Gastroesophageal sphincter (tissue), 4 donors: Measurements from ENCODE around the gene OR6P1. TPM values are rescaled to one million over a fixed set of nuclear protein-coding genes. Genes with fewer than 3 reads are reported as not detected.

Experiments
- ATAC-seq: fragments of 150-250 bp; one replicate; pipeline ENCODE4 v1.9.1; 2016; ENCODE audit warnings: mild to moderate bottlenecking, moderate library complexity
- H3K27ac ChIP-seq, 4 donors: fragments of 200-600 bp; sonication (generic) in 3 of 4; 1 replicate in 3 of 4; 2 replicates in 1 of 4; pipeline ENCODE4 v1.5.1; 2016 to 2019
- H3K27me3 ChIP-seq: fragments of 200-600 bp; sonication (generic); one replicate; pipeline ENCODE4 v1.5.1; 2019
- H3K36me3 ChIP-seq, 2 donors: fragments of 200-600 bp; sonication (generic); one replicate each; pipeline ENCODE4 v1.5.1; 2019; ENCODE audit warnings: control low read depth in 1 of 2
- H3K4me1 ChIP-seq, 3 donors: fragments of 200-600 bp; sonication (generic); 1 replicate in 2 of 3; 2 replicates in 1 of 3; pipeline ENCODE4 v1.5.1; 2016 to 2019; ENCODE audit warnings: control low read depth in 2 of 3
- H3K4me3 ChIP-seq, 2 donors: fragments of 200-600 bp; sonication (generic); one replicate each; pipeline ENCODE4 v1.5.1; 2019; ENCODE audit warnings: mild to moderate bottlenecking in 1 of 2, moderate library complexity in 1 of 2
- H3K9me3 ChIP-seq, 3 donors: fragments of 200-600 bp; sonication (generic); one replicate each; pipeline ENCODE4 v1.5.1; 2017 to 2019; ENCODE audit warnings: control low read depth in 2 of 3
- CTCF ChIP-seq, 4 experiments: fragments of 200-600 bp in 2 of 4; fragments of 450-650 bp in 2 of 4; sonication (generic) in 1 of 4; IDR thresholded peaks; one replicate each; pipeline ENCODE4 v1.5.1; 2017 to 2019; ENCODE audit warnings: antibody characterized with exemption in 4 of 4, mild to moderate bottlenecking in 2 of 4, moderate library complexity in 2 of 4
- EP300 ChIP-seq: sonication (generic); formaldehyde crosslinking; IDR thresholded peaks from one replicate; pipeline ENCODE4 v1.6.1; 2017; ENCODE audit warnings: antibody characterized with exemption, mild to moderate bottlenecking
- POLR2A ChIP-seq, 2 donors: fragments of 450-650 bp; IDR thresholded peaks; one replicate each; pipeline ENCODE4 v1.6.1; 2017; ENCODE audit warnings: antibody characterized with exemption in 2 of 2, mild to moderate bottlenecking in 2 of 2, moderate library complexity in 1 of 2
- POLR2AphosphoS5 ChIP-seq: sonication (generic); formaldehyde crosslinking; IDR thresholded peaks from one replicate; pipeline ENCODE4 v1.6.1; 2017; ENCODE audit warnings: antibody characterized with exemption
- WGBS, 2 donors: methylation state at CpG; one replicate each; pipeline ENCODE4 v1.1.5; 2018; ENCODE audit warnings: low coverage in 1 of 2; 5-methylcytosine and 5-hydroxymethylcytosine counted together
- total RNA-seq, 4 donors: library from RNA; depleted of rRNA; stranded (reverse); fragments of >200 nt; gene quantifications; one replicate each; pipeline ENCODE4 v1.1.0, GENCODE V29; 2016

The OR6P1 gene
- total RNA-seq, 4 donors from 2014 or later, result not detected

DNA sequence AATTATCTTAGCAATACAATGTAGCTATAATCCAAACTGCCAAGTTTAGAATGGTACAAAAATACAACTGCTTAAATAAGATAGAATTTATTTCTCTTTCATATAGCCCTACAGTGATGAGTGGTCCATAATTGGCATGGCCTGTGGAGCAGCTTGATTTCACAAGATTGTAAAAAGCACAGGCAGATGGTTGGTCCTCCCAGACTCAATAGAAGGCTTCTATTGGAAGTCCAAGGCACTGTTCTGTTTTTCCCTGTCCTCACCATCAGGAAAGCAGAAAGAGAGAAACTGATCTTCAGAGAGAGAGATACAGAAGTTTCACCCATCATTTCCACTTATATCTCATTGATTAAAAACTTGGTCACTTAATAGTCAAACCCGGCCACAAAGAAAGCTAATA, 1.8 kb upstream of the OR6P1 start:
- H3K27me3 ChIP-seq, result no peaks in the 10 kb centered on the region
- WGBS, 2 donors, result 86 to 100% methylated on average over 1 of the region's 1 CpG
- no peak overlapping the region for H3K27ac ChIP-seq
- no peak overlapping the region for H3K4me3 ChIP-seq
- H3K36me3 ChIP-seq, result no peaks in the 10 kb centered on the region
- TF ChIP-seq EP300, result no peak
- TF ChIP-seq POLR2A (IDR thresholded peaks at IDR 0.05), result no peak
- no peak for TF ChIP-seq CTCF (IDR thresholded peaks at IDR 0.05)
- no peak for TF ChIP-seq POLR2AphosphoS5
- no peaks in the 10 kb centered on the region for H3K9me3 ChIP-seq
- no peaks in the 10 kb centered on the region for H3K4me1 ChIP-seq
- no peak for ATAC-seq

DNA sequence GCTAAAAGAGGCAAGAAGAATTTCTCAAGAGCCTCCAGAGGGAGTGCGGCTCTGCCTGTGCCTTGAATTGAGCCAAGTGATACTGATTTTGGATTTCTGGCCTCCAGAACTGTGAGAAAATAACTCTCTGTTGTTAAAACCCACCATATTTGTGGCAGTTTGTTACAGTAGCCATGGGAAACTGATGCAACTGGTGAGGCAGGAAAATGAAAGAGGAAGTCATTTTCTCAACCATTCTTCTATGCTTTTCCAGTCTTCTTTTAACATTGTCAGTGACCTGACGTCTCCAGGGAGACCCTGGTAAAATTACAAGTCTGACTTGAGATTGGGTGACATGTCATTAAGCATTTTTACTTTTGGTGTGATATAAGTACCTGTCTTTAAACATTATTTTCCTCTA, 5.8 kb downstream of the OR6P1 start:
- ATAC-seq, result no peak
- Histone ChIP-seq H3K27ac (no peak overlapping the region), H3K36me3 (no peaks in the 10 kb centered on the region), H3K9me3 (no peaks in the 10 kb centered on the region), H3K4me1 (no peaks in the 10 kb centered on the region), H3K4me3 (no peak overlapping the region), H3K27me3 (no peaks in the 10 kb centered on the region)
- no peak for TF ChIP-seq EP300
- TF ChIP-seq POLR2A (IDR thresholded peaks at IDR 0.05), result no peak
- TF ChIP-seq CTCF (IDR thresholded peaks at IDR 0.05), result no peak
- TF ChIP-seq POLR2AphosphoS5, result no peak
- WGBS, 2 donors, result 53 to 86% methylated on average over 1 to 2 of the region's 2 CpGs

DNA sequence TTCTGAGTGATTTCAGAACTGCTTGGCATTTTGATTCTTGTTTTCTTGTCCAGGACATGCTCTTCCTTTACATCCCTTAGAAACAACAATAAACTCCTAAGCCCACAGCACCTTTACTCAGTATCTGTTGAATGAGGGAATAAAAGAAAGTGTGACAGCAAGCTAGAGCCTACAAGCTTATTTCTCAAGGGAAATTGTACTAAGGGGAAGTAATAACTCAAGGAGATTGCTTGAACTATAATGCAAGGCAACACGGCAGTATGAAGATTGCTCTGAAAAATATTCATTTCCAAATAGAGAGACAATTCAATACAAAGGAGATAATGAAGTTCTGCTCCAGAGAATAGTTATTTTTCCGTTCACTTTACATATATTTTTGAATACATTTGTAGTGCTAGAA, 6.5 kb downstream of the OR6P1 start:
- H3K4me3 ChIP-seq, result no peak overlapping the region
- no peak for TF ChIP-seq CTCF (IDR thresholded peaks at IDR 0.05)
- no peak for TF ChIP-seq POLR2AphosphoS5
- no peaks in the 10 kb centered on the region for H3K36me3 ChIP-seq
- no peaks in the 10 kb centered on the region for H3K4me1 ChIP-seq
- ATAC-seq, result no peak
- 57 to 80% methylated on average over 1 to 2 of the region's 2 CpGs for WGBS, 2 donors
- H3K27me3 ChIP-seq, result no peaks in the 10 kb centered on the region
- no peak overlapping the region for H3K27ac ChIP-seq
- H3K9me3 ChIP-seq, result no peaks in the 10 kb centered on the region

GRCh38 chr1:158559696-158560095, 10.7 kb downstream of the OR6P1 start:
- 62 to 63% methylated on average over 1 of the region's 1 CpG for WGBS, 2 donors
- H3K36me3 ChIP-seq, result no peaks in the 10 kb centered on the region
- ATAC-seq, result no peak
- no peak overlapping the region for H3K4me3 ChIP-seq
- no peak for TF ChIP-seq POLR2AphosphoS5
- no peak for TF ChIP-seq CTCF (IDR thresholded peaks at IDR 0.05)
- no peak for TF ChIP-seq POLR2A (IDR thresholded peaks at IDR 0.05)
- no peak for TF ChIP-seq EP300
- H3K9me3 ChIP-seq, result no peaks in the 10 kb centered on the region
- H3K27ac ChIP-seq, result no peak overlapping the region
- H3K27me3 ChIP-seq, result no peaks in the 10 kb centered on the region
- H3K4me1 ChIP-seq, result no peaks in the 10 kb centered on the region

- no peak for TF ChIP-seq POLR2A (IDR thresholded peaks at IDR 0.05)
- no peak for TF ChIP-seq CTCF (IDR thresholded peaks at IDR 0.05)
- TF ChIP-seq POLR2AphosphoS5, result no peak
- TF ChIP-seq EP300, result no peak
- H3K4me1 ChIP-seq, result no peaks in the 10 kb centered on the region
- WGBS, 2 donors, result 46 to 57% methylated on average over 3 of the region's 3 CpGs
- ATAC-seq, result no peak
- H3K9me3 ChIP-seq, result no peaks in the 10 kb centered on the region
- no peaks in the 10 kb centered on the region for H3K36me3 ChIP-seq
- no peak within 1 kb of the TSS for H3K27ac ChIP-seq
- H3K4me3 ChIP-seq, result no peak within 1 kb of the TSS
- no peaks in the 10 kb centered on the region for H3K27me3 ChIP-seq
These were observed 16.0 kb downstream of the OR6P1 start, which contains the start of gene OR6Y1 for GRCh38 chr1:158554352-158554751. Gene OR6Y1, minus strand, starts transcription at chr1:158554405. Its CDS starts 6,300 bp downstream, at chr1:158548105.
